ENCODE measurements around the gene ZNF594. TPM values are rescaled to one million over a fixed set of nuclear protein-coding genes. Genes with fewer than 3 reads are reported as not detected.

ZNF594 gene
- 1.2 to 2.2 TPM (median 1.5 TPM) in 5 replicates for total RNA-seq (2022; extraction: Qiagen RNA extraction; ENCODE audit: low read depth)

GRCh38 chr17:5191541-5192417 is at the start of gene ZNF594:
Gene ZNF594, minus strand, starts transcription at chr17:5191868. Its CDS starts 7,612 bp downstream, at chr17:5184256.

GRCh38 chr17:5234645-5235576 is 43.2 kb upstream of the ZNF594 start, which contains the start of gene SCIMP:
Gene SCIMP, minus strand, starts transcription at chr17:5234860. Its CDS starts 105 bp downstream, at chr17:5234755.

Other genes with a start within 250 kb of the ZNF594 start
- gene PFN1, start 243.3 kb downstream of the ZNF594 start, total RNA-seq (2022; extraction: Qiagen RNA extraction; ENCODE audit: low read depth): 2,321 to 2,833 TPM (median 2,776 TPM) in 5 replicates
- gene ENO3, start 240.7 kb downstream of the ZNF594 start, total RNA-seq (2022; extraction: Qiagen RNA extraction; ENCODE audit: low read depth): 48.2 to 65.0 TPM (median 54.7 TPM) in 5 replicates
- gene SPAG7, start 224.1 kb downstream of the ZNF594 start, total RNA-seq (2022; extraction: Qiagen RNA extraction; ENCODE audit: low read depth): 75.7 to 100 TPM (median 76.7 TPM) in 5 replicates
- 30.5 to 43.3 TPM (median 32.4 TPM) in 5 replicates for gene CAMTA2, start 204.2 kb downstream of the ZNF594 start, total RNA-seq (2022; extraction: Qiagen RNA extraction; ENCODE audit: low read depth)
- 1.0 to 1.6 TPM (median 1.3 TPM) in 5 replicates for gene INCA1, start 194.3 kb downstream of the ZNF594 start, total RNA-seq (2022; extraction: Qiagen RNA extraction; ENCODE audit: low read depth)
- gene KIF1C, start 193.9 kb downstream of the ZNF594 start, total RNA-seq (2022; extraction: Qiagen RNA extraction; ENCODE audit: low read depth): 101 to 112 TPM (median 103 TPM) in 5 replicates
- gene SLC52A1, start 156.4 kb downstream of the ZNF594 start, total RNA-seq (2022; extraction: Qiagen RNA extraction; ENCODE audit: low read depth): 0.34 to 1.0 TPM (median 0.72 TPM) in 5 replicates
- gene ZFP3, start 113.4 kb downstream of the ZNF594 start, total RNA-seq (2022; extraction: Qiagen RNA extraction; ENCODE audit: low read depth): 0.68 to 1.2 TPM (median 0.89 TPM) in 5 replicates
- gene ZNF232, start 80.0 kb downstream of the ZNF594 start, total RNA-seq (2022; extraction: Qiagen RNA extraction; ENCODE audit: low read depth): 4.1 to 4.7 TPM (median 4.6 TPM) in 5 replicates
- 0.01 to 0.05 TPM (median 0.03 TPM) in 4 of 5 replicates, not detected in the other for gene USP6, start 75.8 kb downstream of the ZNF594 start, total RNA-seq (2022; extraction: Qiagen RNA extraction; ENCODE audit: low read depth)
- not detected in 5 replicates for gene SCIMP, start 43.0 kb upstream of the ZNF594 start, total RNA-seq (2022; extraction: Qiagen RNA extraction; ENCODE audit: low read depth)
- gene RABEP1, start 90.4 kb upstream of the ZNF594 start, total RNA-seq (2022; extraction: Qiagen RNA extraction; ENCODE audit: low read depth): 38.6 to 45.7 TPM (median 43.3 TPM) in 5 replicates
- gene NUP88, start 227.8 kb upstream of the ZNF594 start, total RNA-seq (2022; extraction: Qiagen RNA extraction; ENCODE audit: low read depth): 76.8 to 117 TPM (median 93.6 TPM) in 5 replicates
- 34.4 to 59.6 TPM (median 35.3 TPM) in 5 replicates for gene RPAIN, start 228.3 kb upstream of the ZNF594 start, total RNA-seq (2022; extraction: Qiagen RNA extraction; ENCODE audit: low read depth)
- gene C1QBP, start 247.3 kb upstream of the ZNF594 start, total RNA-seq (2022; extraction: Qiagen RNA extraction; ENCODE audit: low read depth): 514 to 605 TPM (median 589 TPM) in 5 replicates

Data from A549 treated with CpdA at 1 μM for 4 hours (cell line).